Breast epithelium (tissue), 3 donors: Measurements from ENCODE around the gene PDE4A.

Experiments
- CTCF ChIP-seq, 3 donors: fragments of 450-650 bp; IDR thresholded peaks; one replicate each; pipeline ENCODE4 v1.5.1; 2016 to 2017; ENCODE audit warnings: antibody characterized with exemption in 3 of 3, mild to moderate bottlenecking in 3 of 3, moderate library complexity in 3 of 3
- POLR2A ChIP-seq: fragments of 450-650 bp; IDR thresholded peaks from one replicate; pipeline ENCODE4 v1.6.1; 2016; ENCODE audit warnings: antibody characterized with exemption, mild to moderate bottlenecking, moderate library complexity

GRCh38 chr19:10384580-10384979 is 35.8 kb upstream of the PDE4A start:
- no peak for TF ChIP-seq POLR2A
- no peak for TF ChIP-seq CTCF (IDR thresholded peaks at IDR 0.05)
